ENCODE measurements around the gene PWWP2B. TPM values are rescaled to one million over a fixed set of nuclear protein-coding genes. Genes with fewer than 3 reads are reported as not detected.

The PWWP2B gene
- total RNA-seq, 1 donor from 2014 or later: 49.4 TPM

- no peak for TF ChIP-seq CTCF (IDR thresholded peaks at IDR 0.05; ENCODE audit: partially characterized antibody, unreplicated experiment)
- H3K36me3 Mint-ChIP-seq (ENCODE audit: unreplicated experiment): peaks cover 6% of the 10 kb centered on the region
- peak overlapping the region; percentile 50 for H3K4me3 Mint-ChIP-seq (ENCODE audit: unreplicated experiment)
- H3K9me3 Mint-ChIP-seq (ENCODE audit: unreplicated experiment): peaks cover 11% of the 10 kb centered on the region
- DNase-seq: no peak
- H3K4me1 Mint-ChIP-seq (ENCODE audit: low read depth, unreplicated experiment): peaks cover 23% of the 10 kb centered on the region
- peaks cover 7% of the 10 kb centered on the region for H3K27me3 Mint-ChIP-seq (ENCODE audit: unreplicated experiment)
- no peak overlapping the region for H3K27ac Mint-ChIP-seq (ENCODE audit: unreplicated experiment)
These were observed 22.8 kb upstream of the PWWP2B start for GRCh38 chr10:132374176-132374575.

GRCh38 chr10:132374612-132375011, 22.4 kb upstream of the PWWP2B start:
- peak; percentile 5 for DNase-seq
- peaks cover 23% of the 10 kb centered on the region for H3K4me1 Mint-ChIP-seq (ENCODE audit: low read depth, unreplicated experiment)
- H3K36me3 Mint-ChIP-seq (ENCODE audit: unreplicated experiment): peaks cover 10% of the 10 kb centered on the region
- no peak overlapping the region for H3K4me3 Mint-ChIP-seq (ENCODE audit: unreplicated experiment)
- no peak for TF ChIP-seq CTCF (IDR thresholded peaks at IDR 0.05; ENCODE audit: partially characterized antibody, unreplicated experiment)
- H3K27me3 Mint-ChIP-seq (ENCODE audit: unreplicated experiment): peaks cover 7% of the 10 kb centered on the region
- H3K27ac Mint-ChIP-seq (ENCODE audit: unreplicated experiment): no peak overlapping the region
- H3K9me3 Mint-ChIP-seq (ENCODE audit: unreplicated experiment): peaks cover 13% of the 10 kb centered on the region

- Mint-ChIP-seq H3K4me1 (ENCODE audit: low read depth, unreplicated experiment) (peaks cover 23% of the 10 kb centered on the region), H3K27me3 (ENCODE audit: unreplicated experiment) (peaks cover 5% of the 10 kb centered on the region), H3K4me3 (ENCODE audit: unreplicated experiment) (no peak overlapping the region), H3K9me3 (ENCODE audit: unreplicated experiment) (peaks cover 10% of the 10 kb centered on the region), H3K27ac (ENCODE audit: unreplicated experiment) (no peak overlapping the region), H3K36me3 (ENCODE audit: unreplicated experiment) (peaks cover 10% of the 10 kb centered on the region)
- no peak for TF ChIP-seq CTCF (IDR thresholded peaks at IDR 0.05; ENCODE audit: partially characterized antibody, unreplicated experiment)
- DNase-seq: peak; percentile 13
These were observed 21.7 kb upstream of the PWWP2B start for GRCh38 chr10:132375116-132375794.

GRCh38 chr10:132375795-132376297, 21.2 kb upstream of the PWWP2B start:
- H3K36me3 Mint-ChIP-seq (ENCODE audit: unreplicated experiment): peaks cover 10% of the 10 kb centered on the region
- H3K4me1 Mint-ChIP-seq (ENCODE audit: low read depth, unreplicated experiment): peaks cover 23% of the 10 kb centered on the region
- no peak for TF ChIP-seq CTCF (IDR thresholded peaks at IDR 0.05; ENCODE audit: partially characterized antibody, unreplicated experiment)
- DNase-seq: no peak
- H3K9me3 Mint-ChIP-seq (ENCODE audit: unreplicated experiment): peaks cover 10% of the 10 kb centered on the region
- no peak overlapping the region for H3K27ac Mint-ChIP-seq (ENCODE audit: unreplicated experiment)
- no peak overlapping the region for H3K4me3 Mint-ChIP-seq (ENCODE audit: unreplicated experiment)
- peaks cover 5% of the 10 kb centered on the region for H3K27me3 Mint-ChIP-seq (ENCODE audit: unreplicated experiment)

GRCh38 chr10:132376394-132376851, 20.6 kb upstream of the PWWP2B start:
- Mint-ChIP-seq H3K36me3 (ENCODE audit: unreplicated experiment) (peaks cover 11% of the 10 kb centered on the region), H3K4me1 (ENCODE audit: low read depth, unreplicated experiment) (peaks cover 23% of the 10 kb centered on the region), H3K9me3 (ENCODE audit: unreplicated experiment) (peaks cover 10% of the 10 kb centered on the region), H3K27me3 (ENCODE audit: unreplicated experiment) (peaks cover 5% of the 10 kb centered on the region), H3K4me3 (ENCODE audit: unreplicated experiment) (no peak overlapping the region), H3K27ac (ENCODE audit: unreplicated experiment) (no peak overlapping the region)
- TF ChIP-seq CTCF (IDR thresholded peaks at IDR 0.05; ENCODE audit: partially characterized antibody, unreplicated experiment): no peak
- DNase-seq: peak; percentile 12

All from glutamatergic neuron (in vitro differentiated cells).